IMR-90 (cell line): ENCODE data around the gene AZGP1.

Experiments used
- MAFK ChIP-seq: IDR thresholded peaks from 2 replicates; pipeline ENCODE4 v1.6.1; 2012; ENCODE audit warnings: low read depth, low read length, improper control_type of control experiment
- POLR2A ChIP-seq: IDR thresholded peaks from 2 replicates; pipeline ENCODE4 v1.6.1; 2012; ENCODE audit warnings: mild to moderate bottlenecking, low read depth, low read length
- RAD21 ChIP-seq: IDR thresholded peaks from 2 replicates; pipeline ENCODE4 v1.6.1; 2012; ENCODE audit warnings: low read length, improper control_type of control experiment
- TF ChIP-seq, protein P1 (sequence below): conservative IDR thresholded peaks from 2 replicates; pipeline ENCODE4 v1.5.1; 2012; ENCODE audit warnings: mild to moderate bottlenecking, low read depth, low read length, improper control_type of control experiment
- TF ChIP-seq, protein P2 (sequence below): fragments of 150-350 bp; IDR thresholded peaks from 2 replicates; pipeline ENCODE4 v1.6.1; 2016; ENCODE audit warnings: low read depth, mild to moderate bottlenecking, low read length, moderate library complexity, borderline replicate concordance

DNA sequence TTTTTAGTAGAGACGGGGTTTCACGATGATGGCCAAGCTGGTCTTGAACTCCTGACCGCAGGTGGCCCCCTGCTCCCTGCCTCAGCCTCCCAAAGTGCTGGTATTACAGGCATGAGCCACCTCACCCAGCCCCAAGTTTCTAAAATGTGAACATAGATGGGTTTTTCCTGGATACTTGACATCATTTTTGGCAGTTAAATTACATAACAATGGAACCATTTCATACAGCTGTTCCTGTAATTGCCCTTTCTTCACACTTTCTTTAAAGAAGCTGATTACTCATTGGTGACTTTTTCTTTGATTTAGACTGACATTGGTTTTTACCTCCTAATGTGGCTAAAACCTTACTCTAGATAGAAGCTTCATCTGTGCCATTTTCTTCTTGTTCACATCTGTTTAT is 45.5 kb upstream of the AZGP1 start:
- TF ChIP-seq POLR2A = no peak
- TF ChIP-seq, protein P1, sequence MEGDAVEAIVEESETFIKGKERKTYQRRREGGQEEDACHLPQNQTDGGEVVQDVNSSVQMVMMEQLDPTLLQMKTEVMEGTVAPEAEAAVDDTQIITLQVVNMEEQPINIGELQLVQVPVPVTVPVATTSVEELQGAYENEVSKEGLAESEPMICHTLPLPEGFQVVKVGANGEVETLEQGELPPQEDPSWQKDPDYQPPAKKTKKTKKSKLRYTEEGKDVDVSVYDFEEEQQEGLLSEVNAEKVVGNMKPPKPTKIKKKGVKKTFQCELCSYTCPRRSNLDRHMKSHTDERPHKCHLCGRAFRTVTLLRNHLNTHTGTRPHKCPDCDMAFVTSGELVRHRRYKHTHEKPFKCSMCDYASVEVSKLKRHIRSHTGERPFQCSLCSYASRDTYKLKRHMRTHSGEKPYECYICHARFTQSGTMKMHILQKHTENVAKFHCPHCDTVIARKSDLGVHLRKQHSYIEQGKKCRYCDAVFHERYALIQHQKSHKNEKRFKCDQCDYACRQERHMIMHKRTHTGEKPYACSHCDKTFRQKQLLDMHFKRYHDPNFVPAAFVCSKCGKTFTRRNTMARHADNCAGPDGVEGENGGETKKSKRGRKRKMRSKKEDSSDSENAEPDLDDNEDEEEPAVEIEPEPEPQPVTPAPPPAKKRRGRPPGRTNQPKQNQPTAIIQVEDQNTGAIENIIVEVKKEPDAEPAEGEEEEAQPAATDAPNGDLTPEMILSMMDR = no peak
- TF ChIP-seq, protein P2, sequence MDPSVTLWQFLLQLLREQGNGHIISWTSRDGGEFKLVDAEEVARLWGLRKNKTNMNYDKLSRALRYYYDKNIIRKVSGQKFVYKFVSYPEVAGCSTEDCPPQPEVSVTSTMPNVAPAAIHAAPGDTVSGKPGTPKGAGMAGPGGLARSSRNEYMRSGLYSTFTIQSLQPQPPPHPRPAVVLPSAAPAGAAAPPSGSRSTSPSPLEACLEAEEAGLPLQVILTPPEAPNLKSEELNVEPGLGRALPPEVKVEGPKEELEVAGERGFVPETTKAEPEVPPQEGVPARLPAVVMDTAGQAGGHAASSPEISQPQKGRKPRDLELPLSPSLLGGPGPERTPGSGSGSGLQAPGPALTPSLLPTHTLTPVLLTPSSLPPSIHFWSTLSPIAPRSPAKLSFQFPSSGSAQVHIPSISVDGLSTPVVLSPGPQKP = no peak
- TF ChIP-seq RAD21 = no peak
- no peak for TF ChIP-seq MAFK
